HG03066 (cell line): ENCODE data around the gene DNAJC13.
A peak's percentile ranks its signal among the peaks of the same experiment; 100 is the strongest.

ENCODE experiments used
- ATAC-seq: cut with Tn5 transposase; IDR thresholded peaks from one replicate; pipeline ENCODE4 v1.9.1; 2021; ENCODE audit warnings: low read depth; ENCODE audit not compliant: unreplicated experiment

Gene DNAJC13

GRCh38 chr3:132405609-132406299, 11.5 kb upstream of the DNAJC13 start:
- no peak for ATAC-seq

GRCh38 chr3:132406587-132406986, 10.7 kb upstream of the DNAJC13 start:
- no peak for ATAC-seq

- no peak for ATAC-seq
Observed at GRCh38 chr3:132407025-132407424, 10.3 kb upstream of the DNAJC13 start.

- ATAC-seq, result no peak
Observed at GRCh38 chr3:132414841-132415240, 2.5 kb upstream of the DNAJC13 start.

GRCh38 chr3:132416161-132416560, 1.1 kb upstream of the DNAJC13 start:
- ATAC-seq, result no peak

- ATAC-seq, result peak; percentile 43
Observed at GRCh38 chr3:132417695-132418411, 551 bp downstream of the DNAJC13 start.

- no peak for ATAC-seq
Observed at GRCh38 chr3:132418916-132419315, 1.6 kb downstream of the DNAJC13 start.

- no peak for ATAC-seq
Observed at GRCh38 chr3:132421832-132422231, 4.5 kb downstream of the DNAJC13 start.

- ATAC-seq, result no peak
Observed at GRCh38 chr3:132422531-132422930, 5.2 kb downstream of the DNAJC13 start.

- ATAC-seq, result no peak
Observed at GRCh38 chr3:132432639-132433038, 15.3 kb downstream of the DNAJC13 start.

- no peak for ATAC-seq
Observed at GRCh38 chr3:132433121-132433520, 15.8 kb downstream of the DNAJC13 start.

GRCh38 chr3:132435224-132435910, 18.1 kb downstream of the DNAJC13 start:
- no peak for ATAC-seq

GRCh38 chr3:132435911-132436425, 18.7 kb downstream of the DNAJC13 start:
- ATAC-seq, result no peak

GRCh38 chr3:132443421-132443820, 26.1 kb downstream of the DNAJC13 start:
- no peak for ATAC-seq

- ATAC-seq, result no peak
Observed at GRCh38 chr3:132444383-132444782, 27.1 kb downstream of the DNAJC13 start.

GRCh38 chr3:132445817-132446216, 28.5 kb downstream of the DNAJC13 start:
- peak; percentile 46 for ATAC-seq

GRCh38 chr3:132448216-132448961, 31.1 kb downstream of the DNAJC13 start:
- peak; percentile 67 for ATAC-seq

- ATAC-seq, result no peak
Observed at GRCh38 chr3:132456136-132456535, 38.8 kb downstream of the DNAJC13 start.

GRCh38 chr3:132456571-132456970, 39.3 kb downstream of the DNAJC13 start:
- no peak for ATAC-seq

- no peak for ATAC-seq
Observed at GRCh38 chr3:132457286-132457685, 40.0 kb downstream of the DNAJC13 start.

GRCh38 chr3:132459551-132459950, 42.2 kb downstream of the DNAJC13 start:
- no peak for ATAC-seq
